Glutamatergic neuron (in vitro differentiated cells): ENCODE results near the gene LAIR2. TPM values are rescaled to one million over a fixed set of nuclear protein-coding genes. Genes with fewer than 3 reads are reported as not detected.

Source experiments
- DNase-seq: peaks from one replicate; pipeline ENCODE4 v3.0.0; 2022
- H3K27ac Mint-ChIP-seq: one replicate; pipeline ENCODE4 v1.8.0; 2020; ENCODE audit warnings: mild to moderate bottlenecking, mixed read lengths, inconsistent platforms; ENCODE audit not compliant: unreplicated experiment
- H3K27me3 Mint-ChIP-seq: one replicate; pipeline ENCODE4 v1.8.0; 2020; ENCODE audit warnings: mild to moderate bottlenecking, moderate library complexity, mixed read lengths, inconsistent platforms; ENCODE audit not compliant: unreplicated experiment
- H3K36me3 Mint-ChIP-seq: one replicate; pipeline ENCODE4 v1.8.0; 2020; ENCODE audit warnings: mild to moderate bottlenecking, mixed read lengths, inconsistent platforms; ENCODE audit not compliant: unreplicated experiment
- H3K4me1 Mint-ChIP-seq: one replicate; pipeline ENCODE4 v1.8.0; 2020; ENCODE audit warnings: mild to moderate bottlenecking, low read depth, mixed read lengths, inconsistent platforms; ENCODE audit not compliant: unreplicated experiment
- H3K4me3 Mint-ChIP-seq: one replicate; pipeline ENCODE4 v1.8.0; 2020; ENCODE audit warnings: mild to moderate bottlenecking, mixed read lengths, inconsistent platforms; ENCODE audit not compliant: unreplicated experiment
- H3K9me3 Mint-ChIP-seq: one replicate; pipeline ENCODE4 v1.8.0; 2020; ENCODE audit warnings: mild to moderate bottlenecking, moderate library complexity, mixed read lengths, inconsistent platforms; ENCODE audit not compliant: unreplicated experiment
- total RNA-seq: library from RNA; stranded (reverse); fragmentation: NEBNext Ultra II Directional; extraction: Animal tissue kit (Norgen Biotek cat#: 25700); gene quantifications from one replicate; pipeline ENCODE4 v1.2.1, GENCODE V29; 2021; ENCODE audit not compliant: unreplicated experiment
- TF ChIP-seq, protein P1 (sequence below): fragments of 200-600 bp; sonication (generic); IDR thresholded peaks from one replicate; pipeline ENCODE4 v1.5.0; 2021; ENCODE audit not compliant: partially characterized antibody, unreplicated experiment

Gene LAIR2
- total RNA-seq, 1 donor from 2014 or later = not detected

DNA sequence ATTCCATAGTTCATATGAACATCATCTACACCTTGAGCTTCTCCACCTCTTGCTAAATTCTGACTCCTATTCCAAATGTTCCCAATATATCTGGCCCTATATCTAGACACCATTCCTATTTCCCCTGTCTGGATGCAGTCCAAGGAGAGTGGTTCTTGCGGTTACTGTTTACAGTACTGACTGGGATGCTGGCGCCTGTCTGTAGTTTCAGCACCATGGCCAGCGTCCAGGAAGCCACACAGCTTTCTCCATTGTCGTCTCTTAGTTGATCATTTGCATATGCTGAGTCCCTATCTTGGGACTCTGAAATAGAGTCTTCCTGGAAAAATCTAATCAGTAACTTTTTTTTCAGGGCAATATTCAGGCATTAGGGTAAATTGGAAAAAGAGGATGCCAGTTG lies 14.9 kb downstream of the LAIR2 start:
- H3K4me3 Mint-ChIP-seq = no peak overlapping the region
- H3K27me3 Mint-ChIP-seq = no peaks in the 10 kb centered on the region
- no peak overlapping the region for H3K27ac Mint-ChIP-seq
- no peaks in the 10 kb centered on the region for H3K36me3 Mint-ChIP-seq
- peaks cover 4% of the 10 kb centered on the region for H3K9me3 Mint-ChIP-seq
- H3K4me1 Mint-ChIP-seq = no peaks in the 10 kb centered on the region
- DNase-seq = no peak
- TF ChIP-seq, protein P1, sequence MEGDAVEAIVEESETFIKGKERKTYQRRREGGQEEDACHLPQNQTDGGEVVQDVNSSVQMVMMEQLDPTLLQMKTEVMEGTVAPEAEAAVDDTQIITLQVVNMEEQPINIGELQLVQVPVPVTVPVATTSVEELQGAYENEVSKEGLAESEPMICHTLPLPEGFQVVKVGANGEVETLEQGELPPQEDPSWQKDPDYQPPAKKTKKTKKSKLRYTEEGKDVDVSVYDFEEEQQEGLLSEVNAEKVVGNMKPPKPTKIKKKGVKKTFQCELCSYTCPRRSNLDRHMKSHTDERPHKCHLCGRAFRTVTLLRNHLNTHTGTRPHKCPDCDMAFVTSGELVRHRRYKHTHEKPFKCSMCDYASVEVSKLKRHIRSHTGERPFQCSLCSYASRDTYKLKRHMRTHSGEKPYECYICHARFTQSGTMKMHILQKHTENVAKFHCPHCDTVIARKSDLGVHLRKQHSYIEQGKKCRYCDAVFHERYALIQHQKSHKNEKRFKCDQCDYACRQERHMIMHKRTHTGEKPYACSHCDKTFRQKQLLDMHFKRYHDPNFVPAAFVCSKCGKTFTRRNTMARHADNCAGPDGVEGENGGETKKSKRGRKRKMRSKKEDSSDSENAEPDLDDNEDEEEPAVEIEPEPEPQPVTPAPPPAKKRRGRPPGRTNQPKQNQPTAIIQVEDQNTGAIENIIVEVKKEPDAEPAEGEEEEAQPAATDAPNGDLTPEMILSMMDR = no peak

DNA sequence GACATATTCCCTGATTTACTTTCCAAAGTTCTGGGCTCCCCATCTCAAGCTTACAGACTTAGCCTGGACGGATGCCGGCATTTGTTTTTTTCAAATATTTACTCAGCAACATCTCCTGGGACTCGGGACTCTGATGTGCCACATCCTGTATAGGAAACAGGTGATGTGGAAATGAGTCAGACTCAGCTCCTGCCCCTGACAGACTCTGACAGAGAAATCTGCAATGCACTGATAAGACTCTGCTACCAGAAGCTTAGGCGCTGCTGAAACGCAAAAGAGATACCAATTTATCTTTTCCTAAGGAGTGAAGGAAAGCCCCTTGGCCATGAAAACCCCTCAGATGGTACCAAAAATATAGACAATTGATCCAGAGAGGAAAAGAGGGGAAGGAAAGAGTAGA lies 16.2 kb downstream of the LAIR2 start:
- H3K9me3 Mint-ChIP-seq = peaks cover 4% of the 10 kb centered on the region
- no peaks in the 10 kb centered on the region for H3K27me3 Mint-ChIP-seq
- TF ChIP-seq, protein P1 = no peak
- no peaks in the 10 kb centered on the region for H3K36me3 Mint-ChIP-seq
- H3K27ac Mint-ChIP-seq = no peak overlapping the region
- H3K4me1 Mint-ChIP-seq = no peaks in the 10 kb centered on the region
- H3K4me3 Mint-ChIP-seq = no peak overlapping the region
- no peak for DNase-seq

DNA sequence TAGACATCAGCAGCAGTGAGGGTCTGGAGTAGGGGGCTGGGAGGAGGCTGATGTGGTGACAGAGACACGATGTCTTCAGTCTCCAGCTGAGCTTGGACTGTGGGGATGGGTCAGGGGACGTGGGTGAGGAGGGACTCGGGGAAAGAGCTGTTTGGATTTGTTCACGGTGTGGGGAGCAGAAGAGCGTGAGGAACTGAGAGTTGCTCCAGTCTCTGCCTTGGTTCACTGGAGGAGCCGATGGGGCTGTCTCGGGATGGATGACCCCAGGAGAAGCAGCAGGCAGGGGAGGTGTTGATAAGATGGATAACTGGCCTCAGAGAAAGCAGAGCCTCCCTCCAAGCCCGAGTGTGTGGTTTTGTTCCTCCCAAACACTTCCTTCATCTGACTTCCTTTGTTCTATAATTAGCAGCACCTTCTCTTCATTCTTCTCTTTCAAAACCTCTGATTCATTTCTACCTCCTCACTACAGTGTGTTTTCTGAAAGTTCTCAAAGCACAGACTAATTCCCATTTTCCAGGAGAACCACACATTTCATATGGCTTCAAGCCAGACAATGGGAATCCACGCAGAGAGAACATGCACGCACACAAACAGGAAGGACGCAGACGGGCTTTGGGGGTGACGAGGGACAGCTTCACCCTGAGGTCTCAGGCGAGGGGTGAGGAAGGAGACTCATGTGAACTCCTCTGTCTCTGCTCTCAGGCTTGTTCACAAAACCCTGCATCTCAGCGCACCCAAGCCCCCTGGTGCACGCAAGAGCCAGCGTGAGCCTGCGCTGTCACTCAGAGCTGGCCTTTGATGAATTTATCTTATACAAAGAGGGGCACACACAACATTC lies 18.6 kb downstream of the LAIR2 start:
- Mint-ChIP-seq H3K36me3 (peaks cover 4% of the 10 kb centered on the region), H3K27me3 (no peaks in the 10 kb centered on the region), H3K4me3 (no peak overlapping the region), H3K4me1 (no peaks in the 10 kb centered on the region), H3K9me3 (no peaks in the 10 kb centered on the region), H3K27ac (no peak overlapping the region)
- TF ChIP-seq, protein P1 = no peak
- no peak for DNase-seq

DNA sequence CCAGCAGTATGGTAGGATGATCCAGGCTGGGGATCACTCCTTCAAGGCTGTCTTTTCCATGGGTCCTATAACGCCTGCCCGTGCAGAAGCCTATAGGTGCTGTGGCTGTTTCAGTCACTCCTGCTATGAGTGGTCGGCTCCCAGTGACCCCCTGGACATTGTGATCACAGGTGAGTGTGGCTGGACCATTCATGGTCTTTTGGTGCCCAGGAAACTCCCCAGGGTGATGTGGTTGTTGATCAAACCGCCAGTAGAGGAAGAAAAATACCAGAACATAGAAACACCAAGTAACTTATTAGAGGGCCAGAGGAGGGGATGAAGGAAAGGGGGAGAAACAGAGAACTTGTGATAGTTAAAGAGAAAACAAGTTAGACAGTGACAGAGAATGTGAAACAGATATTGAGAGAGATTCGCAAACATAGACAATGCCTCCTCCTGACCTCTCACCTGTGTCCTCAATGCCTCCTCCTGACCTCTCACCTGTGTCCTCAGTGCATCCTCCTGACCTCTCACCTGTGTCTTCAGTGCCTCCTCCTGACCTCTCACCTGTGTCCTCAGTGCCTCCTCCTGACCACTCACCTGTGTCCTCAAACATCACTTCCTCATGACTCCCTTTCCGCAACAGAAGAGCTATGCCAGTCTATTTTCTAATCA lies 19.4 kb downstream of the LAIR2 start:
- DNase-seq = no peak
- Mint-ChIP-seq H3K27ac (no peak overlapping the region), H3K4me3 (no peak overlapping the region), H3K36me3 (peaks cover 5% of the 10 kb centered on the region), H3K27me3 (no peaks in the 10 kb centered on the region), H3K9me3 (no peaks in the 10 kb centered on the region), H3K4me1 (no peaks in the 10 kb centered on the region)
- TF ChIP-seq, protein P1 = no peak

DNA sequence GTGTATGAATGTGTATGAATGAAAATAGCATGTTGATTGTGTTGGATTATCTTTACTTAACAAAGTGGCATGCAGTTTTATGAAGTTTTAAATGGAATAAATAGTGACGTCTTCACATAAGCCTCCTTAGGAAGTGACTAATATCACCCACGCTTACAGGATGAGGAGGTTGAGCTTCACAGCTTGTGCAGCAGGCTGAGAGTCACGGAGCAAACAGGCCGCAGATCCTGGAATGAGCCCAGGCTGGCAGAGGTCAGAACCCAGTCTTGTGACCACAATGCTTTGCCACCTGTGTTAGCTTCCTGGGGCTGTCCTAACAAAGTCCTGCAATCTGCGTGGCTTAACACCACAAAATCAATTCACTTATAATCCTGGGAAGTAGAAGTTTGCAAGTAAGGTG lies 20.8 kb downstream of the LAIR2 start:
- TF ChIP-seq, protein P1 = no peak
- Mint-ChIP-seq H3K36me3 (peaks cover 9% of the 10 kb centered on the region), H3K4me3 (no peak overlapping the region), H3K27ac (no peak overlapping the region), H3K27me3 (no peaks in the 10 kb centered on the region), H3K9me3 (no peaks in the 10 kb centered on the region), H3K4me1 (no peaks in the 10 kb centered on the region)
- DNase-seq = no peak
